GM21423 (cell line): Measurements from ENCODE around the gene CD48.
"Not testable (repeated sequence)": the region's sequence is repeated elsewhere in the genome, so short reads cannot be mapped to it uniquely, and the experiment has no call there.

ENCODE experiments used
- ATAC-seq: cut with Tn5 transposase; IDR thresholded peaks from one replicate; pipeline ENCODE4 v1.9.1; 2021; ENCODE audit warnings: mild to moderate bottlenecking, moderate library complexity; ENCODE audit not compliant: unreplicated experiment

CD48 gene

DNA sequence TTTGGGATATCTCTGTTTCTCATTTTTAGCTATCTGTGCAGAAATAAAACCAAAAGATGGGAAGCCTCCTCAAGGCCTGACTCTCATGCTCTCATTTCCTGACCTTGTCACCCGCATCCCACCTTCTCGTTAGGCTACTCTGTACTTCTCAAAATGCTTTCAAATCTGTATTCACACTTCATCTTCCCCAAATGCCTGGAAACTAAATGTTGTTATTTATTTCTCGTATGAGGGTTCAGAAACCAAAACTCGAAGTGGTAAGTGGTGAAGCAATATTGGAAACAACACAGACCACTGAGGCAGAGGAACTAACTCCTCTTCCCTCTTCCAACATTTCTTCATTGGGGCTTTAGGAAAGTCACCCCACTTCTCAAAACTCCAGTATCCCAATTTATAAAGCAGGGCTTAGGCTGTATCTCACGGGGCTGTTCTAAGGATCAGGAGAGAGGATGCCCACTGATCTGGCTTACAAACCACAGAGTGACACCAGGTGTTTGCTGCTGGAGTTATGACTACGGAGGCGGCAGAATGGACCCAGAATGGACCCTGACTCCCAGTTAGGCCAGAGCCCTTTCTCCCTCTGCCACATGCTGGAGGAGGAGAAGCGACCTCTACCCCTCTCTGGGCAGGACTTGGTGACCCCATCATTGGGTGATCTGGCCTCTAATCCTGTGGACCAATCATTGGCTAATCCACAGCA lies 31.0 kb upstream of the CD48 start:
- ATAC-seq, result no peak

- ATAC-seq, result no peak
These were observed 30.2 kb upstream of the CD48 start for GRCh38 chr1:160741612-160742348.

GRCh38 chr1:160741092-160741501 lies 29.5 kb upstream of the CD48 start:
- ATAC-seq, result no peak

DNA sequence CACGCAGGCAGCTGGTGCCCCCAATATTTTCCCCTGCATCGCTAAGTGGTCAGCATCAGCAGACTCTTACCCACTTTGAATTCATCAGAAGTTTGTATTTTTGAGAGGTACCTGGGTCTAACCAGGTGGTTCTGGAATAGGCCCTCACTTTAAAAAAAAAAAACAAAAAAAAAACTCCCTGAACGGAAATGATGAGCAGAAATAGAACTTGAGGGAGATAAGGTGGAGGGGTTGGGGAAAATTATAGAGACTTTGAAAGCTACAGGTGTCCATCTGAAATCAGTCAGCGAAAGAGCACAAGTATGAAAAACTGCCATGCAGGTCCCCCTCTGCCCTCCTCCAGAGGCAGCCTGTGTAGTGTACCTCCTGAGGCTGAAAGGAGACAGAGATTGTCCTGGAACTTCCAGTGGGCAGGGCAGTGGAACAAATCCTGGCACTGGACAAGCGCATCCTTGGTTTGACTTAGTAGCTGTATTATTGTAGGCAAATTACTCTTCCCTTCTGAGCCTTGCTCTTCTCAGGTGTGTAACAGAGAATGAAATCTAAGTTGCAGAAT lies 28.6 kb upstream of the CD48 start:
- ATAC-seq, result no peak

- ATAC-seq, result peak; percentile 65
These were observed 27.5 kb upstream of the CD48 start, which contains the start of gene SLAMF7 for GRCh38 chr1:160739098-160739511. Gene SLAMF7, plus strand, starts transcription at chr1:160739247. Its CDS starts 55 bp downstream, at chr1:160739302.

- ATAC-seq, result no peak
These were observed 26.6 kb upstream of the CD48 start for GRCh38 chr1:160738271-160738670.

DNA sequence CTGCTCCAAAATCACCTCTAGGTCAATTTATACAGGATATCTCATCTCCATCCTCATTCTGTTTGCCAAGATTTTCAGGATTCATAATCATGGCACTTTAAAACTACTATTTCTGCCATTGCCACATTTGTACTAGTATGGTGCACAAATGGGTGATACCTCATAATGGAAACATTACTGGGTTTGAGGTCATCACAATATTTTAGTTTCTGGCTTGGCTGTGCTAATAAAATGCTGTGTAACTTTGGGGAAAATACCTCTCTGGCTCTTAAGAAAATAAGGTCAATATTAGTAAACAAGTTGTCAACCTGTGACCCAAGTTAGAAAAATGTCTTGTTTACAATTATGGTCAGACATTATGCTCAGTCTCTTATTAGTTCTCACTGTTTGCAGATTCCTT lies 22.7 kb upstream of the CD48 start:
- no peak for ATAC-seq

DNA sequence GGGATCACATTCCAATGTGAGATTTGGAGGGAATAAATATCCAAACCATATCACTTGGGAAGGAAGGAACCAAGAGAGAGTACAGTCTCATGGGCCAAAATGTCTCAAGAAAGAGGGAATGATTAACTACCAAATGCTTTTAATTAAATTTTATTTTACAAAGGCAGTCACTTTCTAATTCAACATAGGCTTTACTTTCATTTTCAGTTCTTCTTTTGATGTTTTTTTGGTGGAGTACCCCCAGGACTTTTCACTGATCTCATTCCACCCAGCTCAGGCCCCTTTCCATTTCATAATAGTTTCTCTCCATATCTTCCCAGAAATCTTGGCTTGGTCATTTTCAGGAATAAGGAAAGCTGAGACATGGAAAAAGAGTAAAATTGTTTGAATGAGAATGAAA lies 22.3 kb upstream of the CD48 start:
- ATAC-seq, result no peak

- no peak for ATAC-seq
These were observed 20.4 kb upstream of the CD48 start for GRCh38 chr1:160731990-160732389.

GRCh38 chr1:160731564-160731963 lies 19.9 kb upstream of the CD48 start:
- ATAC-seq, result not testable (repeated sequence)

DNA sequence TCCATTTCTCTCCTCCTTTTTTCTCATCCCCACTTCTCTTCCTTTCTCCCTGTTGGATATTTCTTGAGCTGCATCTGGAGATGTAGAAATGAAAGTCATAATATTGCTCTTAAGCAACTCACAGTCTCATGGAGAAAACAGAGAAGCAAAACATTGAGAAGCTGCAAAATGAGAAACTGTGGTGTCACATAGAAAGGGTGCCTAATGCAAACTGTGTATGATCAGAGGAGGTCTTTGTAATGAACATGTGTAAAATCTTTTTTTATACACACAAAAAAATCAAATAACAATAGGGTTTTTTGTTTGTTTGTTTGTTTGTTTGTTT lies 15.7 kb upstream of the CD48 start:
- ATAC-seq, result no peak

- ATAC-seq, result peak; percentile 65
These were observed 15.1 kb upstream of the CD48 start for GRCh38 chr1:160726498-160727315.

DNA sequence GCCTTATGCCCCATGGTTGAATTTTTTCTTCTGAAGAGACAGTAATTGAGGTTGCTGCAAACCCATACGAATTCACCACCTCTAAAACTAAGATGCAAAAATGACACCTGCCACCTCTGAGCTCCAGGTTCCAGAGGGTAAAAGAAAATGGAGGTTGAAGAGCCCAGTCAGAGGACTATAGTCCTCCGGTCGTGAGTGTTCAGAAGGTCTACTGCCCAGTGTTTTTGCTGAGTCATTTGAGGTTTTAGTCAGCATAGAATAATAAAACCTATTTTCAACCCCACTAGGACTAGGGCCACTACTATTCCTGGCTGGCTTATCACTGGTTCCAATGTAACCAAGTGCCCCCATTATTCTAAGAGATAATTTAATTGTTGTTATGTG lies 14.5 kb upstream of the CD48 start:
- peak; percentile 38 for ATAC-seq

GRCh38 chr1:160724465-160725242 lies 13.0 kb upstream of the CD48 start:
- ATAC-seq, result no peak

DNA sequence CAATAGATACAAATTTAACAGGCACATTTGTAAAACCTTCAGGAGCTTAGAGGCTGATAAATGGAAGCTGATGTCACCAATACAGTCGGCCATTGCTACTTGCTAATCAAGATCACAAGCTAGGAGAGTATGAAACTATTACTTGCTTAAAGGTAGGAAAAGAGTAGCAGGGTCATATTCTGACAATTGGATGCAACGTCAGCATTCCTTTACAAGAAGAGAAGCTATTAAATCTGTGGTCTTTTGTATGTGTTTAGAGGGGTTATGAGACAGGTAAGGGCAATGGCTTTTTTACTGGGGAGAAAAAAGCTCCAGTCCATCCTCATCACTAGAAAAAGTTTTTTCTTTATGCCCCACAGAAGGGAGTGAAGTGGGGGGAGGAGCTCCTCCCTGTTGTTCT lies 11.7 kb upstream of the CD48 start:
- no peak for ATAC-seq

GRCh38 chr1:160722726-160723125 lies 11.1 kb upstream of the CD48 start:
- no peak for ATAC-seq

DNA sequence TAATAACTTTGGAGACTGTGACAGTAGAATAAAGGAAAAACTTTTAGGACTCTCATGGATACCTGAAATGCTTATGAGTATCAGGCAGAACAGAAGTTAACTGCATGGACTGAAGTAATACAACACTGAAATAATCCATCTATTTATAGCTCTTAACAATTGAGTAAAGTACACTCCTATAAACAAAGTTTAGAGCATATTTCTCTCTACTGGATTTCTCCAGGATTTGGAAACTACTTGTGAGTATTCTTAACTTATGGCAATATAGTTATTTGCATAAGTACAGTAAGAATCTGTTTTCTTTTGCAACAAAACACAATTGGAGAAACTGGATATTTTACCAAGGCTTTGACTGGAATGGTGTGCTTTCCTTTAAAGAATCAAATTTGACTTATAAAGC lies 9.9 kb upstream of the CD48 start:
- ATAC-seq, result no peak

GRCh38 chr1:160720356-160721085 lies 8.9 kb upstream of the CD48 start:
- no peak for ATAC-seq

DNA sequence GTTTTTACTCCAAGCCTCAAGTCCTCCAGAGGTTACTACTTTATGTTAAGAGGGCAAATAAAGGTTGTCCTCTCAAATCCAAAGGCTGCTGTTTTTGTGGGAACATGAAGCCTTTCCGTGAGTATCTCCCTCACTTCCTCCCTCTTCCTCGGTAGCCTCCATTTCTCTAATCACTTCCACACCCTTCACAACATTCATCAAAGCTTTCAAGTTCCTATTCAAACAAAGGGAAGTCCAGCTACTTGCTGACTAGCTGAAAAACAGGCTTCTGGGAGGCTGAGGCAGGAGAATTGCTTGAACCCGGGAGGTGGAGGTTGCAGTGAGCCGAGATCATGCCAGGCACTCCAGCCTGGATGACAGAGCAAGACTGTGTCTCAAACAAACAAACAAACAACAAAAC lies 6.6 kb upstream of the CD48 start:
- ATAC-seq, result no peak

GRCh38 chr1:160717306-160717705 lies 5.7 kb upstream of the CD48 start:
- ATAC-seq, result no peak
